OCI-LY7 (cell line): ENCODE measurements around the gene FAM13A.

Experiments
- EZH2phosphoT487 ChIP-seq: fragments of 200-600 bp; sonication (generic); IDR thresholded peaks from 2 replicates; pipeline ENCODE4 v1.6.1; 2018; ENCODE audit warnings: low read depth, borderline replicate concordance, mild to moderate bottlenecking, mixed run types, antibody characterized with exemption, low read length, moderate library complexity, mixed read lengths
- TF ChIP-seq, protein P1 (sequence below): fragments of 200-600 bp; sonication (generic); conservative IDR thresholded peaks from 2 replicates; pipeline ENCODE4 v1.5.1; 2014; ENCODE audit warnings: mild to moderate bottlenecking, antibody characterized with exemption, low read length, moderate library complexity, mixed read lengths

DNA sequence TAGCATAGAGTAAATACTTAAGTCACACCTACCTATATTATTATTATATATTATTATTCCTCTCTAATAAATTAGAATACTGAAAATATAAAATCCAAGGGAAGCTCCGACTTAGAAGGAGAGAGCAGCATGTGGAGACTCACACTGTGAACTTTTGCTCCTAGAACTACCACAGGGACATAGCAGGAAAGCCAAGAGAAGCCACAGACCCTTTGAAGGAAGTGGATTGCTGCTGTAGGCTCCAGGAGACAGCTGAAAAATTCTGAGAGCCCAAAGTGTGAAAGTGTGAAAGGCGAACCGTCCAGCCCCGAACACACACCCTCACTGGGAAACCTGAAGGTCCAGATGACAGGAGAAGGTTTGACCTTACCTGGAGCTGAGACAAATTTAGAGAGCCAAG, 177.0 kb downstream of the FAM13A start:
- TF ChIP-seq, protein P1, sequence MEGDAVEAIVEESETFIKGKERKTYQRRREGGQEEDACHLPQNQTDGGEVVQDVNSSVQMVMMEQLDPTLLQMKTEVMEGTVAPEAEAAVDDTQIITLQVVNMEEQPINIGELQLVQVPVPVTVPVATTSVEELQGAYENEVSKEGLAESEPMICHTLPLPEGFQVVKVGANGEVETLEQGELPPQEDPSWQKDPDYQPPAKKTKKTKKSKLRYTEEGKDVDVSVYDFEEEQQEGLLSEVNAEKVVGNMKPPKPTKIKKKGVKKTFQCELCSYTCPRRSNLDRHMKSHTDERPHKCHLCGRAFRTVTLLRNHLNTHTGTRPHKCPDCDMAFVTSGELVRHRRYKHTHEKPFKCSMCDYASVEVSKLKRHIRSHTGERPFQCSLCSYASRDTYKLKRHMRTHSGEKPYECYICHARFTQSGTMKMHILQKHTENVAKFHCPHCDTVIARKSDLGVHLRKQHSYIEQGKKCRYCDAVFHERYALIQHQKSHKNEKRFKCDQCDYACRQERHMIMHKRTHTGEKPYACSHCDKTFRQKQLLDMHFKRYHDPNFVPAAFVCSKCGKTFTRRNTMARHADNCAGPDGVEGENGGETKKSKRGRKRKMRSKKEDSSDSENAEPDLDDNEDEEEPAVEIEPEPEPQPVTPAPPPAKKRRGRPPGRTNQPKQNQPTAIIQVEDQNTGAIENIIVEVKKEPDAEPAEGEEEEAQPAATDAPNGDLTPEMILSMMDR, result no peak
- no peak for TF ChIP-seq EZH2phosphoT487
